NT2/D1 (cell line): ENCODE data around the gene PPP1CA.

Experiments
- YY1 ChIP-seq: IDR thresholded peaks from 2 replicates; pipeline ENCODE4 v1.6.1; 2011; ENCODE audit not compliant: insufficient read length, insufficient read depth
- ZNF274 ChIP-seq: IDR thresholded peaks from 2 replicates; pipeline ENCODE4 v1.6.1; 2011; ENCODE audit warnings: mild to moderate bottlenecking, low read depth, low read length

- TF ChIP-seq YY1 (no peak), ZNF274 (no peak)
Observed at GRCh38 chr11:67366546-67366945, 35.1 kb downstream of the PPP1CA start.
